ENCODE data around the gene PDE4D. TPM values are rescaled to one million over a fixed set of nuclear protein-coding genes. Genes with fewer than 3 reads are reported as not detected.

PDE4D gene
- total and polyA plus RNA-seq, 4 donors, result 12.8 to 167 (median 44.5) TPM

GRCh38 chr5:59759600-59760351 lies 133.8 kb downstream of the PDE4D start:
- DNase-seq (peak in 2 of 3 donors; percentile 80 to 86), ATAC-seq (ENCODE audit: insufficient read depth, low FRiP score) (no peak)
- peaks cover 0 to 22% (median 10%) of the 10 kb centered on the region in 5 donors for H3K4me1 ChIP-seq (ENCODE audit: control insufficient read depth in 5 of 5, insufficient read depth in 5 of 5, low read length in 5 of 5)
- H3K9me3 ChIP-seq (ENCODE audit: control insufficient read depth in 4 of 4, insufficient read depth in 3 of 4, low read length in 3 of 4), result no peaks in the 10 kb centered on the region
- H3K27ac ChIP-seq (ENCODE audit: low read depth in 1 of 2, low read length in 1 of 2), result no peak overlapping the region
- H3K27me3 ChIP-seq (ENCODE audit: control insufficient read depth in 3 of 3, insufficient read depth in 3 of 3, low read length in 2 of 3), result no peaks in the 10 kb centered on the region
- no peak overlapping the region for H3K4me3 ChIP-seq
- WGBS, 2 donors, result 88 to 91% methylated on average over 4 of the region's 4 CpGs
- H3K36me3 ChIP-seq (ENCODE audit: control insufficient read depth in 4 of 4, insufficient read depth in 4 of 4, low read length in 4 of 4), result no peaks in the 10 kb centered on the region
- peak overlapping the region; percentile 55 to 63 for H3K9ac ChIP-seq (ENCODE audit: insufficient read depth in 1 of 2, low read length in 2 of 2)
- TF ChIP-seq, protein P1, sequence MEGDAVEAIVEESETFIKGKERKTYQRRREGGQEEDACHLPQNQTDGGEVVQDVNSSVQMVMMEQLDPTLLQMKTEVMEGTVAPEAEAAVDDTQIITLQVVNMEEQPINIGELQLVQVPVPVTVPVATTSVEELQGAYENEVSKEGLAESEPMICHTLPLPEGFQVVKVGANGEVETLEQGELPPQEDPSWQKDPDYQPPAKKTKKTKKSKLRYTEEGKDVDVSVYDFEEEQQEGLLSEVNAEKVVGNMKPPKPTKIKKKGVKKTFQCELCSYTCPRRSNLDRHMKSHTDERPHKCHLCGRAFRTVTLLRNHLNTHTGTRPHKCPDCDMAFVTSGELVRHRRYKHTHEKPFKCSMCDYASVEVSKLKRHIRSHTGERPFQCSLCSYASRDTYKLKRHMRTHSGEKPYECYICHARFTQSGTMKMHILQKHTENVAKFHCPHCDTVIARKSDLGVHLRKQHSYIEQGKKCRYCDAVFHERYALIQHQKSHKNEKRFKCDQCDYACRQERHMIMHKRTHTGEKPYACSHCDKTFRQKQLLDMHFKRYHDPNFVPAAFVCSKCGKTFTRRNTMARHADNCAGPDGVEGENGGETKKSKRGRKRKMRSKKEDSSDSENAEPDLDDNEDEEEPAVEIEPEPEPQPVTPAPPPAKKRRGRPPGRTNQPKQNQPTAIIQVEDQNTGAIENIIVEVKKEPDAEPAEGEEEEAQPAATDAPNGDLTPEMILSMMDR (IDR thresholded peaks at IDR 0.05; ENCODE audit: control extremely low read depth, extremely low read depth), result no peak

- no peak overlapping the region for H3K27ac ChIP-seq (ENCODE audit: low read depth in 1 of 2, low read length in 1 of 2)
- no peak overlapping the region for H3K4me3 ChIP-seq
- no peaks in the 10 kb centered on the region for H3K27me3 ChIP-seq (ENCODE audit: control insufficient read depth in 3 of 3, insufficient read depth in 3 of 3, low read length in 2 of 3)
- H3K4me1 ChIP-seq (ENCODE audit: control insufficient read depth in 5 of 5, insufficient read depth in 5 of 5, low read length in 5 of 5), result peaks cover 0 to 22% (median 10%) of the 10 kb centered on the region in 5 donors
- no peaks in the 10 kb centered on the region for H3K9me3 ChIP-seq (ENCODE audit: control insufficient read depth in 4 of 4, insufficient read depth in 3 of 4, low read length in 3 of 4)
- no peak for DNase-seq
- no peak overlapping the region for H3K9ac ChIP-seq (ENCODE audit: insufficient read depth in 1 of 2, low read length in 2 of 2)
- 89 to 91% methylated on average over 1 of the region's 1 CpG for WGBS, 2 donors
- no peaks in the 10 kb centered on the region for H3K36me3 ChIP-seq (ENCODE audit: control insufficient read depth in 4 of 4, insufficient read depth in 4 of 4, low read length in 4 of 4)
- TF ChIP-seq, protein P1 (IDR thresholded peaks at IDR 0.05; ENCODE audit: control extremely low read depth, extremely low read depth), result no peak
- no peak for ATAC-seq (ENCODE audit: insufficient read depth, low FRiP score)
These were observed 135.0 kb downstream of the PDE4D start for GRCh38 chr5:59758566-59758965.

- Histone ChIP-seq H3K4me1 (ENCODE audit: control insufficient read depth in 5 of 5, insufficient read depth in 5 of 5, low read length in 5 of 5) (peaks cover 0 to 20% (median 10%) of the 10 kb centered on the region in 5 donors), H3K27me3 (ENCODE audit: control insufficient read depth in 3 of 3, insufficient read depth in 3 of 3, low read length in 2 of 3) (no peaks in the 10 kb centered on the region), H3K9me3 (ENCODE audit: control insufficient read depth in 4 of 4, insufficient read depth in 3 of 4, low read length in 3 of 4) (no peaks in the 10 kb centered on the region), H3K4me3 (no peak overlapping the region), H3K9ac (ENCODE audit: insufficient read depth in 1 of 2, low read length in 2 of 2) (no peak overlapping the region), H3K36me3 (ENCODE audit: control insufficient read depth in 4 of 4, insufficient read depth in 4 of 4, low read length in 4 of 4) (no peaks in the 10 kb centered on the region), H3K27ac (ENCODE audit: low read depth in 1 of 2, low read length in 1 of 2) (no peak overlapping the region)
- DNase-seq, result no peak
- TF ChIP-seq, protein P1 (IDR thresholded peaks at IDR 0.05; ENCODE audit: control extremely low read depth, extremely low read depth), result no peak
- 90 to 91% methylated on average over 1 of the region's 1 CpG for WGBS, 2 donors
- ATAC-seq (ENCODE audit: insufficient read depth, low FRiP score), result no peak
These were observed 136.1 kb downstream of the PDE4D start for GRCh38 chr5:59757442-59757841.

Data from lung (tissue), 12 donors.